Keratinocyte (primary cell): ENCODE data around the gene DLG5. TPM values are rescaled to one million over a fixed set of nuclear protein-coding genes. Genes with fewer than 3 reads are reported as not detected.

Experiments used
- DNase-seq: peaks from one replicate; pipeline ENCODE4 v3.0.0-alpha.2; 2011; ENCODE audit warnings: low read depth, missing footprints, low spot score
- FAIRE-seq: peaks from 2 replicates; lab custom pipeline; 2011; peaks lifted over from hg19 to GRCh38; lab: Jason Lieb, UNC
- H2AFZ ChIP-seq: 2 replicates; pipeline ENCODE4 v1.6.0; 2012; ENCODE audit warnings: low read length, control low read depth, inconsistent platforms; ENCODE audit not compliant: control insufficient read depth
- H3K27ac ChIP-seq: 2 replicates; pipeline ENCODE4 v1.5.1; 2011; ENCODE audit warnings: low read length; ENCODE audit not compliant: control insufficient read depth, insufficient read depth
- H3K27me3 ChIP-seq: 3 replicates; pipeline ENCODE4 v1.6.0; 2011; ENCODE audit warnings: low read length; ENCODE audit not compliant: control insufficient read depth, insufficient read depth; ENCODE audit errors: extremely low read depth
- H3K36me3 ChIP-seq, 2 experiments: 2 replicates in 1 of 2; 3 replicates in 1 of 2; pipeline ENCODE4 v1.5.1; 2011; ENCODE audit warnings: low read length in 2 of 2, mild to moderate bottlenecking in 1 of 2; ENCODE audit not compliant: control insufficient read depth in 2 of 2, insufficient read depth in 2 of 2; ENCODE audit errors: extremely low read depth in 1 of 2
- H3K4me1 ChIP-seq: 3 replicates; pipeline ENCODE4 v1.5.1; 2011; ENCODE audit warnings: low read length; ENCODE audit not compliant: control insufficient read depth, insufficient read depth; ENCODE audit errors: extremely low read depth
- H3K4me2 ChIP-seq: 3 replicates; pipeline ENCODE4 v1.6.0; 2011; ENCODE audit warnings: low read depth, low read length; ENCODE audit not compliant: control insufficient read depth, insufficient read depth; ENCODE audit errors: extremely low read depth
- H3K4me3 ChIP-seq, 3 experiments: fragments of 200-600 bp in 1 of 3; sonication (generic) in 1 of 3; 2 replicates in 2 of 3; 3 replicates in 1 of 3; pipeline ENCODE4 v1.5.1; 2011 to 2016; ENCODE audit warnings: low read length in 3 of 3, mild to moderate bottlenecking in 3 of 3, control low read depth in 2 of 3, inconsistent platforms in 1 of 3, low read depth in 1 of 3, mixed read lengths in 1 of 3, mixed run types in 1 of 3, moderate library complexity in 1 of 3; ENCODE audit not compliant: control insufficient read depth in 2 of 3, insufficient read depth in 2 of 3; ENCODE audit errors: extremely low read depth in 1 of 3
- H3K79me2 ChIP-seq: 2 replicates; pipeline ENCODE4 v1.6.0; 2012; ENCODE audit warnings: low read length; ENCODE audit not compliant: control insufficient read depth, insufficient read depth
- H3K9ac ChIP-seq: 3 replicates; pipeline ENCODE4 v1.6.0; 2011; ENCODE audit warnings: low read length; ENCODE audit not compliant: control insufficient read depth, insufficient read depth; ENCODE audit errors: extremely low read depth
- H3K9me1 ChIP-seq: 3 replicates; pipeline ENCODE4 v1.6.0; 2011; ENCODE audit warnings: low read length; ENCODE audit not compliant: control insufficient read depth, insufficient read depth; ENCODE audit errors: extremely low read depth
- H3K9me3 ChIP-seq: 2 replicates; pipeline ENCODE4 v1.5.1; 2012; ENCODE audit warnings: low read depth, low read length; ENCODE audit not compliant: control insufficient read depth
- H4K20me1 ChIP-seq: 3 replicates; pipeline ENCODE4 v1.6.0; 2011; ENCODE audit warnings: low read length; ENCODE audit not compliant: control insufficient read depth, insufficient read depth; ENCODE audit errors: extremely low read depth
- CTCF ChIP-seq, 3 experiments: IDR thresholded peaks in 1 of 3; conservative IDR thresholded peaks in 1 of 3; optimal IDR thresholded peaks in 1 of 3; 2 replicates in 2 of 3; 3 replicates in 1 of 3; pipeline versions ENCODE3 to v1.5.1; 2011; ENCODE audit warnings: low read length in 3 of 3, mild to moderate bottlenecking in 3 of 3, moderate library complexity in 2 of 3, control low read depth in 1 of 3, inconsistent platforms in 1 of 3; ENCODE audit not compliant: insufficient read depth in 2 of 3; ENCODE audit errors: extremely low read depth in 1 of 3
- EZH2 ChIP-seq: IDR thresholded peaks from one replicate; pipeline ENCODE4 v1.6.1; 2012; ENCODE audit warnings: inconsistent platforms, mild to moderate bottlenecking, low read length, moderate library complexity
- dilution Hi-C: fragments of 300-500 bp; cut with MboI; formaldehyde crosslinking; loops from one replicate; pipeline ENCODE4 v1.7.0; 2020; ENCODE audit warnings: low sequenced_read_pairs; ENCODE audit not compliant: extremely low pct_ligation_motif_present
- polyA plus RNA-seq, 5 experiments: library from polyadenylated mRNA; depleted of rRNA in 3 of 5; stranded (reverse) in 3 of 5; stranded (forward) in 1 of 5; unstranded in 1 of 5; fragments of >200 nt; gene quantifications; 1 replicate in 1 of 5; 2 replicates in 3 of 5; 3 replicates in 1 of 5; pipeline versions ENCODE4 v1.2.1 to v1.2.3, GENCODE V29; 2011 to 2012; ENCODE audit warnings: missing spikeins in 2 of 5, low read depth in 1 of 5, low replicate concordance in 1 of 5

The DLG5 gene
- polyA plus RNA-seq, 1 donor (not counting 4 experiments of a cell fraction or from before 2014, with no cell fraction given): 17.2 TPM

GRCh38 chr10:77889277-77889903 lies 37.2 kb downstream of the DLG5 start:
- Histone ChIP-seq H3K9ac (no peak overlapping the region), H4K20me1 (peaks cover 14% of the 10 kb centered on the region)
- dilution Hi-C loops: no loop called here

DNA sequence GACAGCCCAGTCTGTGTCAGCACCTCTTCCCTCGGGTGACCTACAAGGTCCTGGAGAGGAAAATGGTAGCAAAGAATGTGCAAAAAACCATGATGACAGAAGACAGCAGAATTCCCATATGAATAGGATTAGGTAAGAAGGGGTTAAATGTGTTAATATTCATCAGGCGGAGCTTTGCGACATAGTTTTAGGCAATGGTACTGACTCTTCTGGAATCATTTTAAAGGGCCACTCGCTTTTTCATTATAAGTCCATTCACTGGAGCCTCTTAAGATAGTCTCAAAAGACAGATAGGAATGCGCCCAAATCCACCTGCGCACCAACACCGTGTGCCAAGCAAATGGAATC lies 38.2 kb downstream of the DLG5 start:
- Histone ChIP-seq H3K27ac (no peak overlapping the region), H2AFZ (no peak overlapping the region), H3K79me2 (peaks cover 94% of the 10 kb centered on the region), H3K27me3 (no peaks in the 10 kb centered on the region), H3K4me3 (peak overlapping the region in 2 of 3 experiments; percentile 30 to 45), H3K9ac (peak overlapping the region; percentile 49), H3K36me3 (peaks cover 6 to 9% of the 10 kb centered on the region in 2 experiments), H3K9me3 (no peaks in the 10 kb centered on the region), H4K20me1 (peaks cover 14% of the 10 kb centered on the region), H3K4me2 (peak overlapping the region; percentile 82), H3K4me1 (peaks cover 43% of the 10 kb centered on the region), H3K9me1 (peaks cover 7% of the 10 kb centered on the region)
- no peak for TF ChIP-seq CTCF (optimal IDR thresholded peaks at IDR 0.05 in 1 of 3, IDR thresholded peaks at IDR 0.05 in 1 of 3, conservative IDR thresholded peaks at IDR 0.05 in 1 of 3; ENCODE audit: extremely low read depth in 1 of 3, insufficient read depth in 2 of 3, low read length in 3 of 3)
- TF ChIP-seq EZH2: no peak
- no peak for FAIRE-seq
- DNase-seq: no peak
- dilution Hi-C loops: no loop called here

More at GRCh38 chr10:77889277-77889903, 37.2 kb downstream of the DLG5 start:
- Histone ChIP-seq H3K9me1 (peaks cover 7% of the 10 kb centered on the region), H2AFZ (no peak overlapping the region), H3K79me2 (peaks cover 95% of the 10 kb centered on the region), H3K4me2 (no peak overlapping the region), H3K4me1 (peaks cover 40% of the 10 kb centered on the region), H3K27me3 (no peaks in the 10 kb centered on the region), H3K27ac (no peak overlapping the region), H3K9me3 (no peaks in the 10 kb centered on the region), H3K36me3 (peaks cover 5 to 9% of the 10 kb centered on the region in 2 experiments), H3K4me3 (no peak overlapping the region)
- DNase-seq (no peak), FAIRE-seq (no peak)
- no peak for TF ChIP-seq CTCF (optimal IDR thresholded peaks at IDR 0.05 in 1 of 3, IDR thresholded peaks at IDR 0.05 in 1 of 3, conservative IDR thresholded peaks at IDR 0.05 in 1 of 3; ENCODE audit: extremely low read depth in 1 of 3, insufficient read depth in 2 of 3, low read length in 3 of 3)
- no peak for TF ChIP-seq EZH2
